ENCODE results near the gene ZFP62.
A peak's percentile ranks its signal among the peaks of the same experiment; 100 is the strongest.

ZFP62 gene

DNA sequence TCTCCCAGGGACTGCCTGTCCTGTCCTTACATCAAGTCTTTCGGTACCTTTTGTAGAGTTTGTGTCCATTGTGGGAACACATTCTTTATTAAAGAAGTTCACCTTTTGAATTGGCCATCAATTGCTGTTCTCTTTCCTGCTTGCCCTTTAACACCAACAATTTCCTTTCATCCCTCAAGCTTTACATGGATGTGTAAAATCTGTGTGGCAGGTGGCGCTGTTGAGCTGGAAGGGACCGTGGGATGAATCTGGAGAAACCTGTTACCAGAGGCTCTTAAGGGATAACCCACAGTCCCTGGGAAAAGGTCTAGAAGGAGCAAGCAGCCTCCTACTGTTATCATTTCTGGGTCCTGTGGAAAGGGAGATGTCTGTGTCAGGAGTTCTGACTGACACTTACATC, 7.9 kb upstream of the ZFP62 start:
- ATAC-seq = peak; percentile 56
- DNase-seq = peak; percentile 82

DNA sequence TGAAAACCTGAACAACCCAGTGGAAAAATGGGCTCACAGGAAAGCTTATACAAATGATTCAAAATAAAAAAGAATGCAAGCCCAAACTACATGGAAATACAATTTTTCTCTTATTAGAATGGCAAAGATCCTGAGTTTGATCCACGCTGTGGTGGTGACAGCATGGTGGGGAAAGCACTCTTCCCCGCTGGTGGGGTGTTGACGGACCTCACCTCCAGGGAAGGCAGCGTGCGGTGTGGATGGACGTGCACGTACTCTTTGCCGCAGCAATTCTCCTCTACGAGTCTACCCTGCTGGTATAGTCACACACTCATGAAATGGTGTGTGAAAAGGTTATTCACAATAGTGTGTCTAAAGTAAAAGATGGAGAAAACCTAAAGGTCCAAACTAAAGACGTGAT, 5.9 kb upstream of the ZFP62 start:
- DNase-seq (no peak), ATAC-seq (no peak)

GRCh38 chr5:180865981-180866695, 5.1 kb upstream of the ZFP62 start:
- DNase-seq (no peak), ATAC-seq (no peak)

DNA sequence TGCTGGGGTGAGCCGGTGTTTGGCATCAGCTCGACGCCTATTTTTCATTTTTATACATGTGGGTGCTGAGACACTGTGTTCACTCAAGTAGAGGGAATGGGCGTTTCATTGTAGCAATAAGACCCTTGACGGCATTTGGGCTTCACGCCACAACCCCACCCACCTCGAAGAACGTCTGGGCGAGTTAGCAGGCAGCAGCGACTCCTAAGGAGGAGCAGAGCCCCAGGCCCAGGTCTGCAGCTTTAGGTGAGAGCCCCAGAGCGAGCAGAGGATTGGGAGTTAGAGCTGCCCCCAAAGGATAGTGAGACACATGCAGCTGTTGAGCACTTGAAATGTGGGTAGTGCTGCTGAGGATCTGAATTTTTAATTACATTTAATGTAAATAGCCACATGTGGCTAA, 1.6 kb upstream of the ZFP62 start:
- no peak for ATAC-seq
- no peak for DNase-seq

- DNase-seq (no peak), ATAC-seq (peak; percentile 76)
These were observed 696 bp downstream of the ZFP62 start for GRCh38 chr5:180860273-180860886.

GRCh38 chr5:180858586-180858985, 2.5 kb downstream of the ZFP62 start:
- ATAC-seq (no peak), DNase-seq (no peak)

GRCh38 chr5:180853848-180854176, 7.3 kb downstream of the ZFP62 start:
- DNase-seq = no peak

DNA sequence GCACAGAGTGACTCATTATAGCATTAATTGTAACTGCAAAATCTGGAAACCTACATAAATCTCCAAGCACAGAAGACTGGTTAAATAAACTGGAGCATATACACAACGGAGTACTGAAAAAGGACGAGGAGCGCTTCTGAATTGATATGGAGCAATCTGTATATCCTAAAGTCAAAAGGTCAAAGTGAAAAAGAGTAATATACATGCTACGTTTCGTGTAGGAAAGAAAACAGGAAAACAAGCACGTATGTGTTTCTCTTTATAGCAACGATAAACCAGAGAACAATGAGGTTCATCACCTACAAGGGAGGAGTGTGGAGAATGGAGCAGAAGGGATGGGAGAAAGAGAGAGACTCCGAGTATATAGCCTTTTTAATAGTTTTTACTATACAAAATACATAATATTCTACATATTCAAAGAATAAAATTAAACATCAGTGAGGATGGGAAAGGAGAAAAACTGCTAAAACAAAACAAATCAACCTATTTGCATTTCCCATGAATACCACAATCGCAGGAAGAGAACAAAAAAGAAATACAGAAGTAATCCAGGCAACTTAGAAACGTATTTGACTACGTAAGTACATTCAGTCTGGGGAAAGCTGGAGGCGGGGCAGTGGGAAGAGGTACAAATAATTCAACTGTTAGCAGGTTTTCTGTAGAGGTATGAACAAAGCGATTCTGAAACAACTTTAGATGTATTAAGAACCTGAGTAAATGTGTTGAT, 7.8 kb downstream of the ZFP62 start:
- no peak for DNase-seq
- no peak for ATAC-seq

More at GRCh38 chr5:180853848-180854176, 7.3 kb downstream of the ZFP62 start:
- ATAC-seq = no peak

GRCh38 chr5:180852495-180852894, 8.6 kb downstream of the ZFP62 start:
- ATAC-seq (no peak), DNase-seq (no peak)

- DNase-seq (no peak), ATAC-seq (no peak)
These were observed 10.5 kb downstream of the ZFP62 start for GRCh38 chr5:180850434-180851078.

GRCh38 chr5:180849827-180850226, 11.2 kb downstream of the ZFP62 start:
- no peak for DNase-seq
- ATAC-seq = no peak

GRCh38 chr5:180848878-180849277, 12.2 kb downstream of the ZFP62 start:
- DNase-seq (no peak), ATAC-seq (no peak)

DNA sequence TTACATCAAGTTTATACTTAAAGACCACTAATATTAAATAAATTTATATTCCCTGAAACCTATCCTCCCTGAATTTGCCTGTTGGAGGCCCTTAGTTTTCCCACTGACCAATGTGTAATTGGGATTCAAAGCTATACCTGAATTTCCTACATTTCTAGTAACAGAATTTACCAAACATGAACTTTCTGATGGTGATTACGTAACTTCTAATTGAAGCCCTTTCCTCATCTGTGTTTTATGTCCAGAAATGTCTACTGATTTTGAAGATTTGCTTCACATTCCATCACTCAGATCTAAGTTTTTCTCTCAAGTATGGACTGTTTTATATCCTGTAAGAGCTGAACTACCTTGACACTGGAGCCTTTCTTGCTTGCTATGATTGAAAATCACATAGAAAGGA, 12.8 kb downstream of the ZFP62 start:
- ATAC-seq (no peak), DNase-seq (no peak)

- ATAC-seq (no peak), DNase-seq (no peak)
These were observed 14.1 kb downstream of the ZFP62 start for GRCh38 chr5:180847026-180847425.

DNA sequence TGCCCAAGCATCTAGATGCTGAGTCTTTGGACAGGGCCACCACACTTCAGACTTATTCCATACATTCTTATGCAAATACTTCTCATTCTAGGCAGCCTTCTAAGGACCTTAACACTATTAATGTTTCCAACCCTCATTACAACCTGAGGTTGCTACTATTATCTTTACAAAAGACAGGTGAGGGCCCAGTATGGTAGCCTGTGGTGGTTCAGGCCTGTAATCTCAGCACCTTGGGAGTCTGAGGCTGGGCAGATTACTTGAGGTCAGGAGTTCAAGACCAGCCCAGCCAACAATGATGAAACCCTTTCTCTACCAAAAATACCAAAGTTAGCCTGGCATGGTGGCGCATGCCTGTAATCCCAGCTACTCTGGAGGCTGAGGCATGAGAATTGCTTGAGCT, 16.2 kb downstream of the ZFP62 start:
- ATAC-seq = no peak

DNA sequence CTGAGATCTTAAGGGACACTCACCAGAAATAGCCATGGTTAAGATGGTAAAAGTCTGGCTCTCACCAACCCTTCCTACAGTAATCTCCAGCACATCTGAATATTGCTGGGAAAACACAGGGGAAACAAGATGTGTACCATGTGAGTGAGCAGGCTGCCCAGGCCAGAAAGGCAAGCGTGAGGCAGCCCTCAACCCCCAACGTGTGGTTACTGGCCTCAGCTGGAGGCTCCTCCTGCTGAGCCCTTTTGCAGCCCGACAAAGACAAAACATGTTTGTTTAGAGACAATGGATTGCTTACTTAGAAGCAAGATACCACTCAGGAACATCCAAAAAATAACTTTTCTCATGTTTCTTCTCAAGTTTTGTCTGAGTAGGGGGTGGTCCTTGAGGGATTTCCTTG, 16.6 kb downstream of the ZFP62 start:
- DNase-seq (no peak), ATAC-seq (no peak)

More for the DNA sequence above, 16.2 kb downstream of the ZFP62 start:
- no peak for DNase-seq

GRCh38 chr5:180839935-180840334, 21.1 kb downstream of the ZFP62 start:
- no peak for ATAC-seq
- DNase-seq = no peak

GRCh38 chr5:180839227-180839626, 21.8 kb downstream of the ZFP62 start:
- no peak for DNase-seq

GRCh38 chr5:180837478-180837877, 23.6 kb downstream of the ZFP62 start:
- no peak for ATAC-seq
- no peak for DNase-seq

More at GRCh38 chr5:180839227-180839626, 21.8 kb downstream of the ZFP62 start:
- no peak for ATAC-seq

GRCh38 chr5:180832638-180833068, 28.4 kb downstream of the ZFP62 start:
- DNase-seq (no peak), ATAC-seq (peak; percentile 53)

DNA sequence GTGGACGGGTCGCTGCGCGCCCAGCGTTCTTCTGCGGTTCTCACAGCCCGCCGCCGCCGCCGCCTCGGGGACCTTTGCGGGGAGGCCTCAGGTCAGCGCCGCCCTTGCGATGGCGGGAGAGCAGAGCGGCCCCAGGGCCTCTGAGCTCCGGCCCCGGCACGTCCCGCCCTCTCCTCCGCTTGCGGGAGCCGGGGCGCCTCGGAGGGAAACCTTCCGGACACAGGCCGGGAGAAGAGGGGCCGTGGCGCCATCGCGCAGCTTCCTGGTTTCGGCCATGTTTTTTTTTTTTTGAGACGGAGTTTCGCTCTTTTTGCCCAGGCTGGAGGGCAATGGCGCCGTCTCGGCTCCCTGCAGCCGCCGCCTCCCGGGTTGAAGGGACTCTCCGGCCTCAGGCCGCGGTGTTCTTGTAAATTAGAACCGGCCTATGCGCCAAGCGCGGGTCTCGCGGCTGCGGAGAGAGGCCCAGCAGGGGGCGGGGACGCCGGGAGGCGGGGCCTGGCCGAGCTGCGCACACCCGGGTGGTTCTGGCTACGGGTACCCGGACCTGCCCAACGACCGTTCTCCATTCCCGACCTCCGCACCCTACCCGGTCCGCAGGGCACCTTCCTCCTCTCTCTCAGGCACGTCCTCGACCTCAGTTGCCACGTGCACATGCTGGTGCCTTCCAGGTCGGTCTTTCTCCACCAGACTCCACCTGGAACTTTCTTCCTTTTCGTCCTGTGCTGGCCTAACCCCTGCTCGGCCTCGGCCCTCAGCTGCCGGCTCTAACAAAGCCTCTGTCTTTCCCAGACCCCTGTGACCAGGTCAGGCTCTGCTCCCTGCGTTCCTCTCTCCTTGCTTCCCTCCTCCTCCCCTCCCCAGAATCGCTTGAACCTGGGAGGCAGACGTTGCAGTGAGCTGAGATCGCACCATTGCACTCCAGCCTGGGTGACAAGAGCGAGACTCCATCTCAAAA, 29.7 kb downstream of the ZFP62 start:
- DNase-seq = peak; percentile 86

More for the DNA sequence above, 29.7 kb downstream of the ZFP62 start:
- peak; percentile 81 for ATAC-seq

Data from stimulated activated naive CD8-positive, alpha-beta T cell treated with anti-CD3 and anti-CD28 coated beads, Interleukin-15, Interleukin-2, amounts not matched to agents 100 U/mL and 50 U/mL, for 24 hours (primary cell).